H1 (cell line): ENCODE measurements around the gene TBX4.

Source experiments
- CEBPB ChIP-seq: IDR thresholded peaks from 2 replicates; pipeline ENCODE4 v1.6.1; 2012; ENCODE audit warnings: low read depth, low read length
- CHD1 ChIP-seq: IDR thresholded peaks from 2 replicates; pipeline ENCODE4 v1.6.1; 2012; ENCODE audit warnings: low read depth, low read length, improper control_type of control experiment
- CTCF ChIP-seq, 3 experiments: IDR thresholded peaks; 1 replicate in 2 of 3; 2 replicates in 1 of 3; pipeline versions ENCODE4 v1.5.1 to v1.6.1; 2011; ENCODE audit warnings: low read length in 3 of 3, mild to moderate bottlenecking in 3 of 3, inconsistent platforms in 2 of 3, low read depth in 1 of 3, moderate library complexity in 1 of 3; ENCODE audit not compliant: insufficient read depth in 1 of 3; ENCODE audit errors: control extremely low read depth in 1 of 3
- EP300 ChIP-seq, 2 experiments: IDR thresholded peaks; 1 replicate in 1 of 2; 2 replicates in 1 of 2; pipeline ENCODE4 v1.6.1; 2011 to 2012; ENCODE audit warnings: low read depth in 2 of 2, low read length in 2 of 2, mild to moderate bottlenecking in 2 of 2, borderline replicate concordance in 1 of 2, inconsistent platforms in 1 of 2, moderate library complexity in 1 of 2
- FOSL1 ChIP-seq: IDR thresholded peaks from 2 replicates; pipeline ENCODE4 v1.6.1; 2011; ENCODE audit warnings: mild to moderate bottlenecking, low read depth, low read length, moderate library complexity; ENCODE audit not compliant: insufficient read depth
- JUND ChIP-seq: IDR thresholded peaks from 2 replicates; pipeline ENCODE4 v1.6.1; 2011; ENCODE audit warnings: mild to moderate bottlenecking, improper control_type of control experiment, low read length
- MAX ChIP-seq: IDR thresholded peaks from 2 replicates; pipeline ENCODE4 v1.6.1; 2012; ENCODE audit warnings: inconsistent platforms
- NANOG ChIP-seq: IDR thresholded peaks from 2 replicates; pipeline ENCODE4 v1.6.1; 2011; ENCODE audit warnings: low read length, low read depth, mild to moderate bottlenecking, inconsistent platforms; ENCODE audit not compliant: insufficient read depth, poor library complexity, severe bottlenecking
- POLR2A ChIP-seq, 2 experiments: IDR thresholded peaks; 1 replicate in 1 of 2; 2 replicates in 1 of 2; pipeline ENCODE4 v1.6.1; 2011; ENCODE audit warnings: low read depth in 2 of 2, low read length in 2 of 2, mild to moderate bottlenecking in 2 of 2; ENCODE audit errors: control extremely low read depth in 1 of 2
- POLR2AphosphoS5 ChIP-seq: IDR thresholded peaks from 2 replicates; pipeline ENCODE4 v1.6.1; 2011; ENCODE audit warnings: low read depth, low read length
- SRF ChIP-seq: IDR thresholded peaks from 2 replicates; pipeline ENCODE4 v1.6.1; 2011; ENCODE audit warnings: mild to moderate bottlenecking, low read depth, low read length, moderate library complexity
- YY1 ChIP-seq: IDR thresholded peaks from 2 replicates; pipeline ENCODE4 v1.6.1; 2011; ENCODE audit warnings: low read depth, mild to moderate bottlenecking, low read length

- TF ChIP-seq NANOG = no peak
- TF ChIP-seq POLR2A (IDR thresholded peaks at IDR 0.05; ENCODE audit: control extremely low read depth in 1 of 2, low read depth in 2 of 2, low read length in 2 of 2) = no peak
- TF ChIP-seq CTCF (IDR thresholded peaks at IDR 0.05; ENCODE audit: control extremely low read depth in 1 of 3, insufficient read depth in 1 of 3, low read depth in 1 of 3, low read length in 3 of 3) = no peak
- TF ChIP-seq CEBPB = no peak
- TF ChIP-seq EP300 (IDR thresholded peaks at IDR 0.05; ENCODE audit: borderline replicate concordance in 1 of 2, low read depth in 2 of 2, low read length in 2 of 2) = no peak
- no peak for TF ChIP-seq MAX
- TF ChIP-seq JUND = no peak
- no peak for TF ChIP-seq FOSL1
- no peak for TF ChIP-seq POLR2AphosphoS5
- TF ChIP-seq SRF = no peak
- no peak for TF ChIP-seq CHD1
- TF ChIP-seq YY1 = no peak
Measured at GRCh38 chr17:61487161-61487988, 35.2 kb downstream of the TBX4 start.
